CD14-positive monocyte (primary cell): ENCODE data around the gene ESRP2. TPM values are rescaled to one million over a fixed set of nuclear protein-coding genes. Genes with fewer than 3 reads are reported as not detected.

Source experiments
- DNase-seq, 3 donors: peaks; one replicate each; pipeline ENCODE4 v3.0.0-alpha.2; 2011 to 2022
- H2AFZ ChIP-seq: 2 replicates; pipeline ENCODE4 v1.6.0; 2012; ENCODE audit warnings: mild to moderate bottlenecking, low read depth, low read length, inconsistent platforms; ENCODE audit not compliant: insufficient read depth, poor library complexity, severe bottlenecking
- H3K27ac ChIP-seq, 2 donors: 1 replicate in 1 of 2; 2 replicates in 1 of 2; pipeline ENCODE4 v1.5.1; 2012 to 2013; ENCODE audit warnings: low read length in 2 of 2, control low read depth in 1 of 2, inconsistent platforms in 1 of 2, low read depth in 1 of 2, mild to moderate bottlenecking in 1 of 2
- H3K27me3 ChIP-seq, 2 donors: one replicate each; pipeline versions ENCODE4 v1.6.0 to v1.6.1; 2011 to 2013; ENCODE audit warnings: low read length in 2 of 2; ENCODE audit not compliant: control insufficient read depth in 2 of 2, insufficient read depth in 2 of 2
- H3K36me3 ChIP-seq, 2 donors: replicated peaks in 1 of 2; 1 replicate in 1 of 2; 2 replicates in 1 of 2; pipeline versions ENCODE4 v1.5.1 to v1.6.1; 2012 to 2013; ENCODE audit warnings: low read length in 2 of 2, control low read depth in 1 of 2, inconsistent platforms in 1 of 2, mild to moderate bottlenecking in 1 of 2; ENCODE audit not compliant: insufficient read depth in 2 of 2, control insufficient read depth in 1 of 2
- H3K4me1 ChIP-seq, 2 donors: 1 replicate in 1 of 2; 2 replicates in 1 of 2; pipeline versions ENCODE4 v1.5.1 to v1.6.1; 2012 to 2013; ENCODE audit warnings: low read length in 2 of 2, control low read depth in 1 of 2, inconsistent platforms in 1 of 2, mild to moderate bottlenecking in 1 of 2, moderate library complexity in 1 of 2; ENCODE audit not compliant: insufficient read depth in 2 of 2, control insufficient read depth in 1 of 2
- H3K4me2 ChIP-seq: replicated peaks from 2 replicates; pipeline ENCODE3; 2012; ENCODE audit warnings: low read length, moderate library complexity, mild to moderate bottlenecking; ENCODE audit not compliant: poor library complexity, severe bottlenecking; ENCODE audit errors: extremely low read depth
- H3K4me3 ChIP-seq, 3 experiments: fragments of 200-600 bp in 1 of 3; sonication (generic) in 1 of 3; replicated peaks in 1 of 3; 1 replicate in 2 of 3; 2 replicates in 1 of 3; pipeline ENCODE4 v1.5.1; 2011 to 2013; ENCODE audit warnings: low read length in 3 of 3, mild to moderate bottlenecking in 3 of 3, control low read depth in 2 of 3, low read depth in 2 of 3, inconsistent platforms in 1 of 3, moderate library complexity in 1 of 3
- H3K79me2 ChIP-seq: 2 replicates; pipeline ENCODE4 v1.6.0; 2012; ENCODE audit warnings: mild to moderate bottlenecking, control low read depth, inconsistent platforms, low read length, moderate library complexity; ENCODE audit not compliant: insufficient read depth
- H3K9ac ChIP-seq: 2 replicates; pipeline ENCODE4 v1.6.0; 2017; ENCODE audit warnings: low read length, mild to moderate bottlenecking; ENCODE audit not compliant: insufficient read depth, poor library complexity, severe bottlenecking
- H3K9me3 ChIP-seq, 2 donors: replicated peaks in 1 of 2; 1 replicate in 1 of 2; 2 replicates in 1 of 2; pipeline versions ENCODE4 v1.5.1 to v1.6.1; 2012 to 2013; ENCODE audit warnings: low read length in 2 of 2, control low read depth in 1 of 2; ENCODE audit not compliant: control insufficient read depth in 1 of 2, insufficient read depth in 1 of 2
- H4K20me1 ChIP-seq: 2 replicates; pipeline ENCODE4 v1.6.0; 2012; ENCODE audit warnings: mild to moderate bottlenecking, low read length, control low read depth, moderate library complexity; ENCODE audit not compliant: insufficient read depth
- H3K27ac Mint-ChIP-seq, 7 donors: one replicate each; pipeline ENCODE4 v1.8.0; 2020; ENCODE audit warnings: mild to moderate bottlenecking in 7 of 7, mixed read lengths in 7 of 7, moderate library complexity in 6 of 7, inconsistent platforms in 2 of 7
- H3K27me3 Mint-ChIP-seq, 3 donors: one replicate each; pipeline ENCODE4 v1.8.0; 2021 to 2022; ENCODE audit warnings: low read depth in 3 of 3, mild to moderate bottlenecking in 3 of 3, mixed read lengths in 3 of 3, moderate library complexity in 3 of 3, inconsistent platforms in 1 of 3
- H3K36me3 Mint-ChIP-seq, 2 donors: one replicate each; pipeline ENCODE4 v1.8.0; 2020; ENCODE audit warnings: mixed read lengths in 2 of 2, inconsistent platforms in 1 of 2, mild to moderate bottlenecking in 1 of 2
- H3K4me1 Mint-ChIP-seq: one replicate; pipeline ENCODE4 v1.8.0; 2020; ENCODE audit warnings: mild to moderate bottlenecking, mixed read lengths
- H3K4me3 Mint-ChIP-seq, 2 donors: one replicate each; pipeline ENCODE4 v1.8.0; 2020; ENCODE audit warnings: mild to moderate bottlenecking in 2 of 2, mixed read lengths in 2 of 2, moderate library complexity in 1 of 2
- H3K9me3 Mint-ChIP-seq, 7 donors: one replicate each; pipeline ENCODE4 v1.8.0; 2020 to 2022; ENCODE audit warnings: mixed read lengths in 7 of 7, mild to moderate bottlenecking in 6 of 7, moderate library complexity in 6 of 7, inconsistent platforms in 2 of 7
- WGBS: methylation state at CpG from one replicate; pipeline ENCODE4 v1.1.5; 2013; ENCODE audit warnings: missing lambda C conversion rate; ENCODE audit not compliant: insufficient coverage; 5-methylcytosine and 5-hydroxymethylcytosine counted together
- intact Hi-C, 2 donors: fragments of 100-400 bp; cut with micrococcal nuclease; formaldehyde crosslinking; loops; one replicate each; pipeline versions ENCODE4 v1.15.0 to v1.15.1; 2023
- polyA plus RNA-seq, 3 donors: library from polyadenylated mRNA; depleted of rRNA in 1 of 3; unstranded in 2 of 3; stranded (reverse) in 1 of 3; fragments of 300-500 nt in 2 of 3; fragments of >200 nt in 1 of 3; fragmentation: Illumina TruSeq in 2 of 3; gene quantifications; 1 replicate in 2 of 3; 2 replicates in 1 of 3; pipeline ENCODE4 v1.2.3, GENCODE V29; 2012 to 2021
- TF ChIP-seq, protein P1 (sequence below): fragments of 200-600 bp; IDR thresholded peaks from one replicate; pipeline ENCODE4 v1.8.0; 2022; ENCODE audit warnings: antibody characterized with exemption, mild to moderate bottlenecking

The ESRP2 gene
- polyA plus RNA-seq, 3 donors, result not detected

DNA sequence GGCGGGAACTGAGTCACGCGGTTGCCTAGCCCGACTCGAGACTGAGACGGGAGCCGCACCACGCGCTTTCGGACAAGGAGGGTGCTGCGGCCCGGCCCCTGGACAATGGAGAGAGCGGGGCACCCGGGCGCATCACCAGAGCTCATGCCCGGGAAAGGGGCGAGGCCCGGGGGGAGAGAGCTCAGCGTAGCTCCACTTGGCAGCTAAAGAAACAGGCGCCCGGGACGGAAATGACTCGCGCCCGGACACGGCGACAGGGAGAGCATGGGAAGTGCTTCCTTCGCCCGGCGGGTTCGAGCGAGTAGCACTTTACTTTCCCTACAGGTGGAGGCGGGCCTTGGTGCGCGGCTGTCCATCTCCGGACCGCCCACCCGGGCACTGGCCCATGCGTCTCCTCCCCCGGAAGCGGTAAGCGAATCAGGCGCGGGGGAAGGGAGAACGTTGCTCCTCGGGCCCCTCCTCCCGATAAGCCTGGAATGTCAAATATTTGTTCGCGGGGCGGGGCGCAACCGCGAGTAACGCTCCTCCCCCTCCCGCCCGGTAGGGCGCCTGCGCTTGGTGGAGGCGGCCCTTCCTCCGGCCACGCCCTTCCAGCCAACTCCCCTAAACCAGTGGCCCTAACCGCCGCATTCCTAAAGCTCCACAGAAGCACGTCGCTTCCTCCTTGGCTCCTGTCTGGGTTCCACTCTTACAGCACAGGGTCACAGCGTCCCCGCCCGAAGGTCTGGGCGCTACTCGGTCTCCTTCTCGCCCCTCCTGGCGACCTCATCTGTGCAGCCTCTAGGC, 1.5 kb upstream of the ESRP2 start:
- Mint-ChIP-seq H3K4me3 (peak overlapping the region; percentile 97 to 99), H3K4me1 (peaks cover 28% of the 10 kb centered on the region), H3K36me3 (no peaks in the 10 kb centered on the region), H3K27ac (peak overlapping the region; percentile 78 to 91 (median 90)), H3K9me3 (peaks cover 0 to 19% (median 4%) of the 10 kb centered on the region in 7 donors), H3K27me3 (peaks cover 28 to 42% (median 33%) of the 10 kb centered on the region in 3 donors)
- under 1% methylated on average over 70 of the region's 72 CpGs for WGBS
- Histone ChIP-seq H2AFZ (peak overlapping the region; percentile 99), H3K79me2 (no peaks in the 10 kb centered on the region), H3K4me1 (peaks cover 25 to 49% of the 10 kb centered on the region in 2 donors), H3K27me3 (peaks cover 9 to 33% of the 10 kb centered on the region in 2 donors), H3K9me3 (no peaks in the 10 kb centered on the region), H4K20me1 (peaks cover 6% of the 10 kb centered on the region), H3K36me3 (no peaks in the 10 kb centered on the region), H3K4me2 (peak overlapping the region; percentile 84), H3K27ac (peak overlapping the region; percentile 28 to 67), H3K9ac (peak overlapping the region; percentile 40), H3K4me3 (peak overlapping the region; percentile 46 to 85 (median 70))
- TF ChIP-seq, protein P1, sequence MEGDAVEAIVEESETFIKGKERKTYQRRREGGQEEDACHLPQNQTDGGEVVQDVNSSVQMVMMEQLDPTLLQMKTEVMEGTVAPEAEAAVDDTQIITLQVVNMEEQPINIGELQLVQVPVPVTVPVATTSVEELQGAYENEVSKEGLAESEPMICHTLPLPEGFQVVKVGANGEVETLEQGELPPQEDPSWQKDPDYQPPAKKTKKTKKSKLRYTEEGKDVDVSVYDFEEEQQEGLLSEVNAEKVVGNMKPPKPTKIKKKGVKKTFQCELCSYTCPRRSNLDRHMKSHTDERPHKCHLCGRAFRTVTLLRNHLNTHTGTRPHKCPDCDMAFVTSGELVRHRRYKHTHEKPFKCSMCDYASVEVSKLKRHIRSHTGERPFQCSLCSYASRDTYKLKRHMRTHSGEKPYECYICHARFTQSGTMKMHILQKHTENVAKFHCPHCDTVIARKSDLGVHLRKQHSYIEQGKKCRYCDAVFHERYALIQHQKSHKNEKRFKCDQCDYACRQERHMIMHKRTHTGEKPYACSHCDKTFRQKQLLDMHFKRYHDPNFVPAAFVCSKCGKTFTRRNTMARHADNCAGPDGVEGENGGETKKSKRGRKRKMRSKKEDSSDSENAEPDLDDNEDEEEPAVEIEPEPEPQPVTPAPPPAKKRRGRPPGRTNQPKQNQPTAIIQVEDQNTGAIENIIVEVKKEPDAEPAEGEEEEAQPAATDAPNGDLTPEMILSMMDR, result no peak
- intact Hi-C loops, result loop anchor here (1.0 to 10.0 kb wide), 3 partner anchors 91 to 353 kb away; partner anchors contain the start of genes NFATC3 (in 1 of the 2) and NRN1L (in 1 of the 2)
- DNase-seq, result peak; percentile 78 to 86 (median 82)

DNA sequence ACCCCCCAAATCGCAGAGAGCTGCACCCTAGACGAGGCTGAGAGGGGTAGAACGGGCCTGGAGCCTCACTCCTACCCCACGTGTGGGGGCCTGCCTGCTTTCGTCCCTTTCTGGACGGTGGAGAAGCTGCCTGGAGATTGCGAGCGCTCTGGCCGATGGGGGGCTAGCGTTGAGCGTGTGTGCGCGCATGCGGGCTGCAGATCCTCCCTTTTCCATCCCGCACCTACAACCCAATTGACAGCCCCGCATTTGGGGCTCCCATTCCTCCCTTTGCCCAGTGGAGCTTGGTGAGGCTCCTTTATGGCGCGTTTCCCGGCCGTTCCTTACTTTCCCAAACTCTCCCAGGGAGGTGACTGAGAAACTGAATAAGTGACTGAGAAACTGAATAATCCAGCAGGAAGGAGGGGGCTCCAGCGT, 907 bp upstream of the ESRP2 start:
- Histone ChIP-seq H3K36me3 (peaks cover 0 to 2% of the 10 kb centered on the region in 2 donors), H3K4me3 (peak overlapping the region; percentile 46 to 85 (median 70))

More for the DNA sequence above, 907 bp upstream of the ESRP2 start:
- no peak for DNase-seq
- Mint-ChIP-seq H3K27ac (peak overlapping the region in 2 of 7 donors; percentile 14 to 90), H3K9me3 (peaks cover 0 to 19% (median 4%) of the 10 kb centered on the region in 7 donors), H3K36me3 (peaks cover 0 to 4% of the 10 kb centered on the region in 2 donors), H3K4me1 (peaks cover 28% of the 10 kb centered on the region), H3K27me3 (peaks cover 28 to 42% (median 32%) of the 10 kb centered on the region in 3 donors), H3K4me3 (peak overlapping the region; percentile 97 to 99)
- Histone ChIP-seq H3K27ac (no peak overlapping the region), H2AFZ (peak overlapping the region; percentile 99), H3K4me2 (peak overlapping the region; percentile 84), H3K9me3 (no peaks in the 10 kb centered on the region), H3K4me1 (peaks cover 25 to 49% of the 10 kb centered on the region in 2 donors), H3K9ac (peak overlapping the region; percentile 40), H4K20me1 (peaks cover 6% of the 10 kb centered on the region), H3K27me3 (peaks cover 9 to 33% of the 10 kb centered on the region in 2 donors), H3K79me2 (no peaks in the 10 kb centered on the region)
- TF ChIP-seq, protein P1, result no peak
- WGBS, result under 1% methylated on average over 15 of the region's 21 CpGs
- intact Hi-C loops, result loop anchor here (1.0 to 10.0 kb wide), 3 partner anchors 91 to 352 kb away; partner anchors contain the start of genes NFATC3 (in 1 of the 2) and NRN1L (in 1 of the 2)
